HG02759 (cell line): Measurements from ENCODE around the gene ETFA.
A peak's percentile ranks its signal among the peaks of the same experiment; 100 is the strongest.

Experiments used
- ATAC-seq: cut with Tn5 transposase; IDR thresholded peaks from one replicate; pipeline ENCODE4 v1.9.1; 2021; ENCODE audit warnings: mild to moderate bottlenecking, moderate library complexity; ENCODE audit not compliant: unreplicated experiment

Gene ETFA

DNA sequence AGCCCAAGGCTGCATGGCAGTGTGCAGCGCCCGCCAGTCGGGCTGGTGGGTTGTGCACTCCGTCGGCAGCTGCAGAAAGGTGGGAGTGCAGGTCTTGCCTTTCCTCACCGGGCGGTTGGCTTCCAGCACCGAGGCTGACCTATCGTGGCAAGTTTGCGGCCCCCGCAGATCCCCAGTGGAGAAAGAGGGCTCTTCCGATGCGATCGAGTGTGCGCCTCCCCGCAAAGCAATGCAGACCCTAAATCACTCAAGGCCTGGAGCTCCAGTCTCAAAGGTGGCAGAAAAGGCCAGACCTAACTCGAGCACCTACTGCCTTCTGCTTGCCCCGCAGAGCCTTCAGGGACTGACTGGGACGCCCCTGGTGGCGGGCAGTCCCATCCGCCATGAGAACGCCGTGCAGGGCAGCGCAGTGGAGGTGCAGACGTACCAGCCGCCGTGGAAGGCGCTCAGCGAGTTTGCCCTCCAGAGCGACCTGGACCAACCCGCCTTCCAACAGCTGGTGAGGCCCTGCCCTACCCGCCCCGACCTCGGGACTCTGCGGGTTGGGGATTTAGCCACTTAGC is 29.6 kb upstream of the ETFA start:
- no peak for ATAC-seq

GRCh38 chr15:76340198-76340802 is 29.0 kb upstream of the ETFA start:
- ATAC-seq = no peak

- no peak for ATAC-seq
These were observed 28.3 kb upstream of the ETFA start for GRCh38 chr15:76339305-76340197.

- ATAC-seq = no peak
These were observed 27.4 kb upstream of the ETFA start for GRCh38 chr15:76338486-76339304.

DNA sequence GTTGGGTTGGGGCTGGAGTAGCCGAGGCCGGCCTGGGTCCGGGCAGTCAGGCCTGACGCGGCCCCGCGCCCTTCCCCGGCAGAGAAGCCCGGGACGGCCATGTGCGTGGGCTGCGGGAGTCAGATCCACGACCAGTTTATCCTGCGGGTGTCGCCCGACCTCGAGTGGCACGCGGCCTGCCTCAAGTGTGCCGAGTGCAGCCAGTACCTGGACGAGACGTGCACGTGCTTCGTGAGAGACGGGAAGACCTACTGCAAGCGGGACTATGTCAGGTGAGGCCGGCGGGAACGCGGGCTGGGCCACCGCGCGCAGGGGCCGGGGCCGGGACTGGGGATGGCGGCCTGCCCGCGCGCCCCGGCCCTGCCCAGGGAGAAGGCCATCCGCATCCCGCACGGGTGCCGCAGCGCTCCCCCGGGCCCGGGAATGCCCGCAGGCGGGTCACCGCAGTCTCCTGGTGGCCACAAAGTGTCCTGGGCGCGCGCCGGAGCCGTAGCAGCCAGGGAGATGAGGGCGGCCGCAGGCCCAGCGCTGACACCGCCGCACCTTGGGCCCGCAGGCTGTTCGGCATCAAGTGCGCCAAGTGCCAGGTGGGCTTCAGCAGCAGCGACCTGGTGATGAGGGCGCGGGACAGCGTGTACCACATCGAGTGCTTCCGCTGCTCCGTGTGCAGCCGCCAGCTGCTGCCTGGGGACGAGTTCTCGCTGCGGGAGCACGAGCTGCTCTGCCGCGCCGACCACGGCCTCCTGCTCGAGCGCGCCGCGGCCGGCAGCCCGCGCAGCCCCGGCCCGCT is 26.6 kb upstream of the ETFA start:
- ATAC-seq = no peak

DNA sequence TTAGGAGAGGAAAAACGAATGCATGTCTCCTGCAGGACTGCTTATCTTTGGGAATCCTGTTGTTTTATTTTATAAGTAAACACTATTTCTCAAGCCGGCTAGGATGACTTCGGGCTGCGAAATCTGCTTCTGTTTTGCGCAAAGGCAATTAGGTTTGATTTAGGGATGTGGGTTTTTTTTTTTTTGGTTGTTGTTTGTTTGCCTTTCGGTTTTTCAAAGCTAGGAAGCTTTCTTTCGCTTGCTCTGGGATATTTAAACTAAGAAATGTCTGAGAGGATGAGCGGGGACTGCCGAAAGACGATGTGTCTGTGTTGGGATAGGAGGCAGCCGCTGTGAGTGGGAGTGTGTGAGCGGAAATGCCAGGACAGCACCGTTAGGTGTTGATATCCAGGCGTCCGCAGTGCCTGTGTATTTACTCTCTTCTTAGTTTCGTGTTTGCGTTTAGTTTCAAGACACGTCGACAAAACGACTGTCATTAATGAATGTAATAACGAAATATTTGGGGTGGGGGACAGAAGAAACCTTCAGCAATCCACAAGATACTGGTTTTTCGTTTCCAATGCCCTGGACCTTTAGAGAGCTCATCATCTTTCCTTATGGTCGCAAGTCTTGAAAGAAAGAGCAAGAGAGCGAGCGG is 25.9 kb upstream of the ETFA start:
- ATAC-seq = no peak

DNA sequence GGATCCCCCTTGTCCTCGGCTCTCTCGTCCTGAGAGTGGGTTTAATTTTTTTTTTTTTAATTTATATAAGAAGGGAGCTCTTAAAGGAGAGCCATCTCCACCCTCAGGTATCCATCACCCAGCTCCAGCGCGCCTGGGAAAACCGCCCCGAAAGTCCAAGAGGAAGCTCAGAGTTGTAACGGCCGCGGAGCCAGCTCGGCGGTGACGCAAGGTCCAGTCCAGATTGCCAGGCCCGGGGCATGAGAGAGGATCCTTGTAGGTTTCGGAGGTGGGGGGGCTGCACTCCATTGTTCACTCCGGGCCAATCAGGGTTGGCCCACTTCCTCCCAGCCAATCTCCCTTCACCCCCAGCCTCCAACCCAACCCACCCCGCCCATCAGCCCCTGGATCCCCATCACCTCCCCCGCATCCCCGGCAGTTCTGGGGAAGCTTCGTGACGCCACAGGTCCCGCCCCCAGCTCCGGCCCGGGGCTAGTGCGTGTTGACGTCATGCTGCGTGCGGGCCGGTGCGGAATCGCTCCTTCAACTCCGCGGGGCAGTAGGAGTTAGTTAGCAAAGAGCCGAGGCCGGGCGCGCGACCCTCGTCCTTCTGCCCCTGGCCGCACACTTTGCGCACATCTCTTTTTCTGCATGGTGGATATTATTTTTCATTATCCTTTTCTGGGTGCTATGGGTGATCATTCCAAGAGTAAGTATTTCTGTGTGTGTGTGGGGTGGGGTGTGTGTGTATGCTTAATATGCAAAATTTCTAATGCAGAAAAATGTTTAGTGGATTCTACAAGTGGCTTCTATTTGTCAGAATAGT is 25.2 kb upstream of the ETFA start, which contains the start of gene ISL2:
Gene ISL2, plus strand, starts transcription at position 520 of the 805 bp plus-strand sequence. Its CDS starts 111 bp downstream, at position 631.
- ATAC-seq = peak; percentile 51

DNA sequence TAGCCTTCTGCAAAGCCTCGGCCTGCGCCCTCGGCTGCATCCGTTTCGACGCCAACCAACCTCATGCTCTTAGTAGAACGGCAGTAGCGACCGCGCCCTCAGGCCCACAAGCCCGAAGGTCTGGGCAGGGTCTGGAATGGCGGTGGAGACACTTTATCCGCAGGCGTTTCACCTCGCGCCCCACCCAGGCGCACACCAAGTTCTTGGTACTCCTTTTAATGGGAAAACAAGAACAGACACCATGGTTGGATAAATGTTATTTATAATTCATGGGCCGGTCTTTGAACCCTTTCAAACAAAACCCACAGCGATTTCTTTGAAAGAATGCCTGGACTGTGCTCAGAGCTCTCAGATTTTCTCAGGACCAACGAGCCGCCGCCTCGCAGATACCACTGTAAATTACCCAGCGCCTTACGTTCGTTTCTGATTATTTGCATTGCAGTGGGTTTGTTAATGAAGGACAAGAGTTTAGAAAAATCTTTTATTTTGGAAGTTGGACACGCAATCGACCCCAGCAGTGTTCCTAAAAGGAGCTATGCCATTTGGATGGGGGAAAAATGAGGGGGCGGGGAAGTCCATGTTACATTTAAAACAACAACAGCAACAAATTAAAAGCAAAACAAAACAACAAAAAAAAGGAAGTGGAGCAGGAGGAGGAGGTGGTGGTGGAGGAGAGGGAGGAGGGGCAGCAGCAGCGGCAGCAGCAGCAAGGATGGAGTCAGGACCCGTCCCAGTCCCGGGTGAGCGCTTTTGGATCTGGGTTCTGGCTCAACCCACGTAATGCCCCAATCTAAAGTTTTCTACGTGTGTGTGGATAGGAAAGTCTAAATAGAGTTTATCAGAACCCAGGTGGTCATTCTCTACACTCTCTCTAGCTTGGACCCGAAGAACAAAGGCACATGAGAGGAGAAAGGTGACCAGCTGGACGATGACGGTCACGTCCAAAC is 24.3 kb upstream of the ETFA start:
- no peak for ATAC-seq

DNA sequence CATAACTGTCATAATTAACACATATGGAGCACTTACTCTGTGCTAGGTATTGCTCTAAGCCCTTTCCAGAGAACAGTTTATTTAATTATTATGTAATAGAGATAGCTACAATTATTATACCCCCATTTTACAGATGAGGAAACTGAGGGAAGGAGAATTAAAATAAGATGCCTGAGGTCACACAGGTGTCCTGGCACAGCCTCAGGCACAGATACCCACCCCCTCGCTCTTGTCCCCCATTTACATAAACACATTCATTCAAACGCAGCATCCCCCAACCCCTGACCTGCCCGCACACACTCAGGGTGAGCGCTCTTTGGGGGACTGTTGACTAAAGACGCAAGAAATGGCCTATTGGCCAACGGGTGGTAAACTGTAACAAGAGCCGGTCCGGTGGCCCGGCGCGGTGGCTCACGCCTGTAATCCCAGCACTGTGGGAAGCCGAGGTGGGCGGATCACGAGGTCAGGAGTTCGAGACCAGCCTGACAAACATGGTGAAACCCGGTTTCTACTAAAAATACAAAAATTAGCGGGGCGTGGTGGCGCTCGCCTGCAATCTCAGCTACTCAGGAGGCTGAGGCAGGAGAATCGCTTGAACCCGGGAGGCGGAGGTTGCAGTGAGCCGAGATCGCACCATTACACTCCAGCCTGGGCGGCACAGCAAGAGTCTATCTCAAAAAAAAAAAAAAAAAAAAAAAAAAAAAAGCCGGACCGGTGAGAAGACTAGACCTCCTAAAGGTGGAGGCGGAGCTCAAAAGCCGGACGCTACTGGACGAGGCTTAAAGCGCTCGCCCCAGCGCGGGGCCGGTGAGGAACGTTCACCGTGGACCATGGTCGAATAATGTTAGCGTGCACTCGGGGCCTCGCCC is 23.4 kb upstream of the ETFA start:
- ATAC-seq = no peak

- no peak for ATAC-seq
These were observed 22.6 kb upstream of the ETFA start for GRCh38 chr15:76333720-76334437.

GRCh38 chr15:76333309-76333708 is 22.0 kb upstream of the ETFA start:
- no peak for ATAC-seq

DNA sequence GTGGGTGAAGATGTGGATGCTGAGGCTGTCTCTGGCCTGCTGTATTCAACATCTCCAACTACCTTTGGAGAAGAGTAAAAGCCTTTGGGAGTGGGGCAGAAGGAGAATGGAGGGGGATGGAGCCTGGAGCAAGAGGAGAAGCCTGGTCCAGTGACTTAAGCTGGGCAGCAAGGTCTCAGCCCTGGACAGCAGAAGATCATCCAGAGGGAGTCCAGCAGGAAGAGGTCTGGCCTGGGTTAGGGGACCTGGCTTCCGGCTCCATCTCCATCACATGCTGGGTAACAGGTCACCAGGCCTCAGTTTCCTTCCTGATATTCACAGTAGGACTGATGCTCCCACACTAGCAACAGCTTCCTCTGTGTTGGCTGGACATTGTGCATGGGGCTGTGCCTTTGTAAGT is 21.5 kb upstream of the ETFA start:
- ATAC-seq = no peak

GRCh38 chr15:76330080-76330680 is 18.9 kb upstream of the ETFA start:
- no peak for ATAC-seq

GRCh38 chr15:76328958-76329357 is 17.7 kb upstream of the ETFA start:
- no peak for ATAC-seq

- ATAC-seq = no peak
These were observed 16.9 kb upstream of the ETFA start for GRCh38 chr15:76328106-76328696.
